ENCODE data around the gene CCZ1B.
"Not testable (repeated sequence)": the region's sequence is repeated elsewhere in the genome, so short reads cannot be mapped to it uniquely, and the experiment has no call there.

- not testable (repeated sequence) for TF ChIP-seq CTCF (IDR thresholded peaks at IDR 0.05; ENCODE audit: low read length); EZH2 (IDR thresholded peaks at IDR 0.05; ENCODE audit: borderline replicate concordance, low read length)
These were observed 1.1 kb upstream of the CCZ1B start for GRCh38 chr7:6827180-6827579.
